OCI-LY3 (cell line): ENCODE measurements around the gene PPM1M.

Experiments
- EZH2phosphoT487 ChIP-seq: fragments of 200-600 bp; shearing (Covaris generic); IDR thresholded peaks from 2 replicates; pipeline ENCODE4 v1.6.1; 2018; ENCODE audit warnings: antibody characterized with exemption, mixed run types, low read depth
- TF ChIP-seq, protein P1 (sequence below): fragments of 200-600, 300-600 bp; sonication (generic); IDR thresholded peaks from 2 replicates; pipeline ENCODE4 v1.5.1; 2014; ENCODE audit warnings: antibody characterized with exemption, low read length, low read depth

DNA sequence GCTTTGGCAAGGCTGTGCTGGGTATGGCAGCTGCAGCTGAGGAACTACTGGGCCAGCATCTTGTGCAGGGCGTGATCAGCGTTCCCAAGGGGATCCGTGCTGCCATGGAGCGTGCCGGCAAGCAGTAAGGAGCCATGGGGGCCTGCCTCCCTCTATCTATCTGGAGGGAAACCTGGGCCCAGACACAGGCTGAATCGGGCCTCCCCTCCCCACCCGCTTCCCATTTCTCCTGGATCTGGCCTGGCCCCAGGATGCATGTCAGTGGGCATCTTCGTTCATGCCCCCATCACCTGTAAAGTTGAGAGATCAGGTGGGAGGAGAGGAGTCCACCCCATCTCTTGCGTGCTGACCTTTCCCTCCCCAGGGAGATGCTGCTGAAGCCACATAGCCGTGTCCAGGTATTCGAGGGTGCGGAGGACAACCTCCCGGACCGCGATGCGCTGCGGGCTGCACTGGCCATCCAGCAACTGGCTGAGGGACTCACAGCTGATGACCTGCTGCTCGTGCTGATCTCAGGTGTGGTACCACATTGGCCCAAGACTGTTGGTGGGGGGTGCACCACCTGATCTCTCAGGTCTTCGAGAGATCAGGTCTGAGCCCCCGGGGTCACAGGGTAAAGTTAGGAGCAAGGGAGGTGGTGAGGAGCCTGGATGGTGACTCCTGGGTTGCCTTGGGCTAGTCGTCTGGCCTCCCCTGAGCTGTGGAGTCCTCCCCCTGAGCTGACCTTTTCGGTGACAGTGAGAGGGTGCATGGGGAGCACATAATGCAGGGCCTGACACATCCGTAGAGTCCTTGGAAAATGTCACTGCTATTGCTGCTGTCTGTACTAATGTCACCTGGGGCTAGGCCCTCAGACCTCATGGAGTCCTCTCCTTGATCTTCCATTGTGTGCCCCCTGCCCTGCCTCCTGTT, 45.3 kb downstream of the PPM1M start:
- TF ChIP-seq, protein P1, sequence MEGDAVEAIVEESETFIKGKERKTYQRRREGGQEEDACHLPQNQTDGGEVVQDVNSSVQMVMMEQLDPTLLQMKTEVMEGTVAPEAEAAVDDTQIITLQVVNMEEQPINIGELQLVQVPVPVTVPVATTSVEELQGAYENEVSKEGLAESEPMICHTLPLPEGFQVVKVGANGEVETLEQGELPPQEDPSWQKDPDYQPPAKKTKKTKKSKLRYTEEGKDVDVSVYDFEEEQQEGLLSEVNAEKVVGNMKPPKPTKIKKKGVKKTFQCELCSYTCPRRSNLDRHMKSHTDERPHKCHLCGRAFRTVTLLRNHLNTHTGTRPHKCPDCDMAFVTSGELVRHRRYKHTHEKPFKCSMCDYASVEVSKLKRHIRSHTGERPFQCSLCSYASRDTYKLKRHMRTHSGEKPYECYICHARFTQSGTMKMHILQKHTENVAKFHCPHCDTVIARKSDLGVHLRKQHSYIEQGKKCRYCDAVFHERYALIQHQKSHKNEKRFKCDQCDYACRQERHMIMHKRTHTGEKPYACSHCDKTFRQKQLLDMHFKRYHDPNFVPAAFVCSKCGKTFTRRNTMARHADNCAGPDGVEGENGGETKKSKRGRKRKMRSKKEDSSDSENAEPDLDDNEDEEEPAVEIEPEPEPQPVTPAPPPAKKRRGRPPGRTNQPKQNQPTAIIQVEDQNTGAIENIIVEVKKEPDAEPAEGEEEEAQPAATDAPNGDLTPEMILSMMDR, result no peak
- TF ChIP-seq EZH2phosphoT487, result no peak
